HepG2 (cell line): ENCODE data around the gene EFHD2. TPM values are rescaled to one million over a fixed set of nuclear protein-coding genes. Genes with fewer than 3 reads are reported as not detected.
"Not testable (repeated sequence)": the region's sequence is repeated elsewhere in the genome, so short reads cannot be mapped to it uniquely, and the experiment has no call there.

Source experiments
- ATAC-seq: fragments of 200-7000 bp; cut with Tn5 transposase; 3 replicates; pipeline ENCODE4 v1.9.1; 2020; ENCODE audit warnings: mild to moderate bottlenecking, moderate library complexity
- BruUV-seq: library from RNA; stranded (reverse); fragments of 400-500 nt; replicated peaks from 2 replicates; lab custom pipeline; 2021; lab: Mats Ljungman, UMichigan
- CTCF ChIA-PET: fragments of 300-600 bp; formaldehyde crosslinking; extraction: SDS; loops from one replicate; lab custom pipeline; 2021; ENCODE audit warnings: low total read pairs, inconsistent platforms, low intra/inter-chr PET ratio; lab: Yijun Ruan, JAX
- POLR2A ChIA-PET: fragments of 350-600 bp; sonication (Branson Sonifier 250); formaldehyde crosslinking; loops from one replicate; lab custom pipeline; 2020; ENCODE audit warnings: antibody characterized with exemption, inconsistent platforms; lab: Yijun Ruan, JAX
- DNase-seq: peaks from one replicate; pipeline ENCODE4 v3.0.0-alpha.2; 2015; ENCODE audit warnings: low spot score
- FAIRE-seq: peaks from 3 replicates; lab custom pipeline; 2011; peaks lifted over from hg19 to GRCh38; lab: Jason Lieb, UNC
- H2AFZ ChIP-seq: one replicate; pipeline ENCODE4 v1.6.1; 2011; ENCODE audit warnings: low read length, inconsistent platforms
- H3K27ac ChIP-seq: fragments of 300-600 bp; 3 replicates; pipeline ENCODE4 v1.8.0; 2011; ENCODE audit warnings: mixed run types, mild to moderate bottlenecking, mixed read lengths, low read length, inconsistent platforms; ENCODE audit not compliant: insufficient read depth; ENCODE audit errors: extremely low read length
- H3K27me3 ChIP-seq, 2 experiments: fragments of 200-600 bp in 1 of 2; 2 replicates in 1 of 2; 3 replicates in 1 of 2; pipeline versions ENCODE4 v1.6.0 to v1.8.0; 2011; ENCODE audit warnings: low read length in 2 of 2, mild to moderate bottlenecking in 2 of 2, moderate library complexity in 2 of 2, inconsistent platforms in 1 of 2; ENCODE audit not compliant: insufficient read depth in 2 of 2, control insufficient read depth in 1 of 2
- H3K36me3 ChIP-seq, 2 experiments: fragments of 200-600 bp in 1 of 2; replicated peaks in 1 of 2; 2 replicates in 1 of 2; 3 replicates in 1 of 2; pipeline versions ENCODE4 v1.5.1 to v1.8.0; 2011; ENCODE audit warnings: low read length in 2 of 2, inconsistent platforms in 1 of 2; ENCODE audit not compliant: insufficient read depth in 2 of 2, control insufficient read depth in 1 of 2
- H3K4me1 ChIP-seq: 2 replicates; pipeline ENCODE4 v1.5.1; 2012; ENCODE audit warnings: low read length, inconsistent platforms; ENCODE audit not compliant: insufficient read depth
- H3K4me2 ChIP-seq: 2 replicates; pipeline ENCODE4 v1.6.0; 2011; ENCODE audit warnings: low read depth, low read length, inconsistent platforms
- H3K4me3 ChIP-seq, 3 experiments: fragments of 200-600 bp in 1 of 3; sonication (generic), shearing (Covaris generic) in 1 of 3; replicated peaks in 1 of 3; 2 replicates each; pipeline ENCODE4 v1.5.1; 2011 to 2016; ENCODE audit warnings: low read length in 3 of 3, inconsistent platforms in 2 of 3, low read depth in 2 of 3, mild to moderate bottlenecking in 2 of 3, control low read depth in 1 of 3, mixed read lengths in 1 of 3; ENCODE audit not compliant: insufficient read depth in 1 of 3
- H3K79me2 ChIP-seq: one replicate; pipeline ENCODE4 v1.6.1; 2011; ENCODE audit warnings: low read length, inconsistent platforms; ENCODE audit not compliant: insufficient read depth
- H3K9ac ChIP-seq: 2 replicates; pipeline ENCODE4 v1.6.0; 2011; ENCODE audit warnings: mild to moderate bottlenecking, low read depth, low read length, inconsistent platforms; ENCODE audit not compliant: insufficient read depth
- H3K9me3 ChIP-seq: 2 replicates; pipeline ENCODE4 v1.5.1; 2012; ENCODE audit warnings: mild to moderate bottlenecking, low read length
- H4K20me1 ChIP-seq: 2 replicates; pipeline ENCODE4 v1.6.0; 2011; ENCODE audit warnings: inconsistent platforms, mild to moderate bottlenecking, low read length, moderate library complexity; ENCODE audit not compliant: insufficient read depth
- DMTF1 ChIP-seq: sonication (generic); formaldehyde crosslinking; IDR thresholded peaks from 2 replicates; pipeline ENCODE4 v1.4.0; 2020; ENCODE audit warnings: mild to moderate bottlenecking, missing genetic modification reagents
- ELK4 ChIP-seq: sonication (generic); formaldehyde crosslinking; IDR thresholded peaks from 2 replicates; pipeline ENCODE4 v1.9.0; 2021; ENCODE audit warnings: missing genetic modification reagents, borderline replicate concordance
- HOXA7 ChIP-seq: sonication (generic); formaldehyde crosslinking; IDR thresholded peaks from 2 replicates; pipeline ENCODE4 v1.8.1; 2022; ENCODE audit warnings: mild to moderate bottlenecking, missing genetic modification reagents, moderate library complexity
- NFYB ChIP-seq: sonication (generic); formaldehyde crosslinking; IDR thresholded peaks from 2 replicates; pipeline ENCODE4 v1.4.0; 2020; ENCODE audit warnings: missing genetic modification reagents
- NFYC ChIP-seq: IDR thresholded peaks from 2 replicates; pipeline ENCODE4 v1.6.1; 2016; ENCODE audit warnings: missing genetic modification reagents, missing compliant biosample characterization
- RBFOX2 ChIP-seq: fragments of 200-400 bp; formaldehyde crosslinking; IDR thresholded peaks from 2 replicates; pipeline ENCODE4 v1.6.1; 2017; ENCODE audit warnings: low read depth, mild to moderate bottlenecking, low read length
- RORA ChIP-seq: sonication (generic); formaldehyde crosslinking; IDR thresholded peaks from 2 replicates; pipeline ENCODE4 v1.5.0; 2020; ENCODE audit warnings: mild to moderate bottlenecking, missing genetic modification reagents, moderate library complexity
- SIX1 ChIP-seq: sonication (generic); formaldehyde crosslinking; IDR thresholded peaks from 2 replicates; pipeline ENCODE4 v1.4.0; 2020; ENCODE audit warnings: missing genetic modification reagents, borderline replicate concordance
- SOX6 ChIP-seq, 2 experiments: fragments of 450-650 bp in 1 of 2; sonication (generic) in 1 of 2; formaldehyde crosslinking in 1 of 2; IDR thresholded peaks; 2 replicates each; pipeline versions ENCODE4 v1.4.0 to v1.6.1; 2017 to 2020; ENCODE audit warnings: antibody characterized with exemption in 1 of 2, mild to moderate bottlenecking in 1 of 2, missing genetic modification reagents in 1 of 2
- USF2 ChIP-seq, 2 experiments: sonication (generic) in 1 of 2; formaldehyde crosslinking in 1 of 2; IDR thresholded peaks; 2 replicates each; pipeline versions ENCODE4 v1.5.1 to v1.6.1; 2011 to 2020; ENCODE audit warnings: borderline replicate concordance in 1 of 2, low read depth in 1 of 2, low read length in 1 of 2, mild to moderate bottlenecking in 1 of 2, missing genetic modification reagents in 1 of 2, moderate library complexity in 1 of 2
- YEATS4 ChIP-seq: sonication (generic); formaldehyde crosslinking; IDR thresholded peaks from 2 replicates; pipeline ENCODE4 v1.4.0; 2020; ENCODE audit warnings: missing genetic modification reagents, borderline replicate concordance
- WGBS: methylation state at CpG from one replicate; pipeline ENCODE4 v1.1.6; 2017; ENCODE audit warnings: low lambda C conversion rate; 5-methylcytosine and 5-hydroxymethylcytosine counted together
- in situ Hi-C: cut with HindIII; loops from 2 replicates; pipeline ENCODE4 v1.10.0; 2017; ENCODE audit warnings: low pct_unique_long_range_greater_than_20kb; ENCODE audit not compliant: extremely low pct_ligation_motif_present
- intact Hi-C: fragments of 100-400 bp; cut with micrococcal nuclease; formaldehyde crosslinking; loops from one replicate; pipeline ENCODE4 v1.10.0; 2022; ENCODE audit not compliant: unreplicated experiment
- polyA plus RNA-seq, 8 experiments: library from polyadenylated mRNA; depleted of rRNA in 3 of 8; stranded (reverse) in 7 of 8; unstranded in 1 of 8; fragments of >200 nt; fragmentation: Illumina TruSeq in 4 of 8; extraction: Trizol in 4 of 8; gene quantifications; 2 replicates each; pipeline versions ENCODE4 v1.2.1 to v1.2.3, GENCODE V29; 2011 to 2016; ENCODE audit warnings: low read depth in 4 of 8, missing spikeins in 1 of 8, mixed read lengths in 1 of 8; ENCODE audit not compliant: insufficient read depth in 1 of 8
- total RNA-seq, 5 experiments: library from RNA; depleted of rRNA; stranded (reverse); fragments of >200 nt; fragmentation: Illumina TruSeq; extraction: Trizol; gene quantifications; 2 replicates each; pipeline ENCODE4 v1.2.3, GENCODE V29; 2016; ENCODE audit warnings: low read depth in 1 of 5

Gene EFHD2
- total and polyA plus RNA-seq, 2 of the 13 experiments (the other 11 are each of a cell fraction or from before 2014, with no cell fraction given): 9.4 to 12.7 TPM

GRCh38 chr1:15471723-15472122, 62.0 kb downstream of the EFHD2 start:
- H3K9me3 ChIP-seq, H3K4me2 ChIP-seq, BruUV-seq, intact Hi-C loops, H3K4me3 ChIP-seq, H4K20me1 ChIP-seq, H3K36me3 ChIP-seq, H3K4me1 ChIP-seq, H2AFZ ChIP-seq, POLR2A ChIA-PET, in situ Hi-C loops, H3K27me3 ChIP-seq, DNase-seq, ATAC-seq, H3K27ac ChIP-seq, CTCF ChIA-PET, FAIRE-seq, H3K79me2 ChIP-seq, H3K9ac ChIP-seq: not testable (repeated sequence)
- 43% methylated on average over 6 of the region's 6 CpGs for WGBS

GRCh38 chr1:15472587-15472986, 62.9 kb downstream of the EFHD2 start:
- in situ Hi-C loops: no loop called here
- H3K4me2 ChIP-seq: no peak overlapping the region
- CTCF ChIA-PET: no interaction called here
- BruUV-seq: no TSS peak
- no peak overlapping the region for H3K4me3 ChIP-seq
- no peaks in the 10 kb centered on the region for H3K9me3 ChIP-seq
- H3K4me1 ChIP-seq: no peaks in the 10 kb centered on the region
- TF ChIP-seq ELK4: no peak
- TF ChIP-seq NFYB: peak; percentile 77
- no peak for TF ChIP-seq RORA
- peak; percentile 79 for TF ChIP-seq NFYC (CRISPR knock-in tag)
- TF ChIP-seq USF2 (IDR thresholded peaks at IDR 0.05; ENCODE audit: low read depth, low read length): peak; percentile 27; the same call in 1 of the 2 replicates
- TF ChIP-seq USF2 (CRISPR knock-in tag; IDR thresholded peaks at IDR 0.05; ENCODE audit: borderline replicate concordance): peak; percentile 67; the same call in 1 of the 2 replicates
- no peak for TF ChIP-seq DMTF1 (CRISPR knock-in tag)
- TF ChIP-seq SOX6 (IDR thresholded peaks at IDR 0.05): no peak
- no peak for TF ChIP-seq SOX6 (CRISPR knock-in tag; IDR thresholded peaks at IDR 0.05)
- no peak for TF ChIP-seq HOXA7
- TF ChIP-seq SIX1 (CRISPR knock-in tag): no peak
- TF ChIP-seq YEATS4: no peak
- TF ChIP-seq RBFOX2: no peak
- peak; percentile 36; the same call in 2 of the 3 replicates for ATAC-seq
- no peak overlapping the region for H3K27ac ChIP-seq
- H4K20me1 ChIP-seq: no peaks in the 10 kb centered on the region
- WGBS: 46% methylated on average over 10 of the region's 11 CpGs
- POLR2A ChIA-PET: no interaction called here
- no peaks in the 10 kb centered on the region for H3K79me2 ChIP-seq
- peaks cover 0 to 5% of the 10 kb centered on the region in 2 experiments; a peak in 2 of 5 replicates for H3K27me3 ChIP-seq
- DNase-seq: no peak
- no peak overlapping the region for H3K9ac ChIP-seq
- intact Hi-C loops: no loop called here
- FAIRE-seq: no peak
- no peak overlapping the region for H2AFZ ChIP-seq
- H3K36me3 ChIP-seq: no peaks in the 10 kb centered on the region
